ENCODE results near the gene CHMP4B.

Gene CHMP4B

DNA sequence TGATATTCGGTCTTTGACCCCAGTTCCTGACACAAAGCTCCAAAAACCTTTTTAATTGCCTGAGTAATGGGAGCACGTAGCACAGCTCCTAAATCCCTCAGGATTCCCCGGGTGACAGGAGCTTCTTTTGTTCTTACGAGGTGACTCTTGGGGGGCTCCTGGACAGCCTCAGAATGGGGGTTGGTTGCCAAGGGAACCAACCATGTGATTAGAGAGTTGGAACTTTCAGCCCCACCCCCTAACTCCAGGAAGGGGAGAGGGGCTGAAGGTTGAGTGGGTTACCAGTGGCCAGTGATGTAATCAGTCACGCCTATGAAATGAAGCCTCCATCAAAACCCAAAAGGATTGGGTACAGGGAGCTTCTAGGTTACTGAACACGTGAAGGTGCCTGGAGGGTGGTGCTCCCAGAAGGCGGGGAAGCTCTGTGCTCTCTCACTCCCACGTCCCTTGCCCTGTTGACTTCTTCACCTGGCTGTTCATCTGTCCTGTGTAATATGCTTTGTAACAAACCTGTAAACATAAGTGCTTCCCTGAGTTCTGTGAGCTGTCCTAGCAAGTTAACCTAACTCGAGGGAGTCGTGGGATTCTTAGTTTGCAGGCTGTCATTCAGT, 89.5 kb downstream of the CHMP4B start:
- no peak for DNase-seq (ENCODE audit: low spot score)

DNA sequence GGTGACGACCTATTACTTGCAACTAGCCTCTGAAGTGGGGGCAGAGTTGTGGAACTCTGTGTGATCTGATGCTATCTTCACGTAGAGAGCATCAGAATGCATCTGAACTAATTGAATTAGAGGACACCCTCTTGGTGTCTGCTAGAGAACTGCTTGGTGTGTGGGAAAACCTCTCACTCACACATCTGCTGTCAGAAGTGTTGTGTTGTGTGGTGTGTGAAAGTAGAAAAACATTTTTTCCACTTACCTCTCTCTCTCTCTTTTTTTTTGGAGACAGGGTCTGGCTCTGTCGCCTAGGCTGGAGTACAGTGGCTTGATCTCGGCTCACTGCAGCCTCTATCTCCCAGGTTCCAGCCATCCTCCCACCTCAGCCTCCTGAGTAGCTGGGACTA, 90.0 kb downstream of the CHMP4B start:
- DNase-seq (ENCODE audit: low spot score) = no peak

DNA sequence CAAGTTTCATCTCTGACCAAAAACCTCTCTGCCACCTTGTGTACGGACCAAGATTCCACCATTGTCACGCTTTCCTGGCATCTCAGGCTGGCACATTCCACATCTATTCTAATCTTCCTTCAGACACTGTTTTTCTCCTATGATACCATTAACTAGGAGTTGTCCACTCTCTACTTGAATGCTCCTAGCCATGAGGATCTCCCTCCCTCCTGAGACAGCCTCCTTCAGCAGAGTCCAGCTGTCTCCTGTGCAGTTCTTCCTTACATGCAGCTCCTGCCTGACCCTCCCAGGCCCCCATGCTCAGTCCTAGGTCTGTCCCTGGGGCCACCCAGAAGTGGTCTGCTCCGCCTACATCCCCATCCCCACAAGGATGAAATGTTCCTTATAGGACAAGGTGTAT, 90.9 kb downstream of the CHMP4B start:
- no peak for DNase-seq (ENCODE audit: low spot score)

Measured in HuH-7 (cell line).